ENCODE results near the gene DOP1B. TPM values are rescaled to one million over a fixed set of nuclear protein-coding genes. Genes with fewer than 3 reads are reported as not detected.
"Not testable (repeated sequence)": the region's sequence is repeated elsewhere in the genome, so short reads cannot be mapped to it uniquely, and the experiment has no call there.

DOP1B gene
- total RNA-seq, 1 donor from 2014 or later, result 24.6 TPM

DNA sequence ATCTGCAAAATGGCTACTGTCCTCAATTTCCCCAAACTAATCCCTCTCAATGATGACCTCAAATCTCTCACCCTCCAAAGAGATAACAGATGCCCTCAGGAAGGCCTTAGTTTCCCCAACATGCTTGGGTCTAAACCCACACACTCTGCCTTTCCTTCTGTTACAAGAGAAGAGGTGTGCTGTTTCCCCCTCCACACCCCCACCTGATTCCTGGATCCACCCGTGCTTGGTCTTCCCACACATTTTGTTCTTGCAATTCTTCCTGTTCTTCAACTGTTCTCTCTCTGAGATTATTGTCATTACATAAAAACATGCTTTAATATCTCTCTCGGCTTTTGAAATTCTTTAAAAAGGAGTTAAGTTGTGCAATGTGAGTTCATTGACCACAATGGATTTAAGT is 27.4 kb upstream of the DOP1B start:
- Histone ChIP-seq H3K27me3 (ENCODE audit: low read depth) (no peaks in the 10 kb centered on the region), H3K27ac (no peak overlapping the region), H3K4me3 (no peak overlapping the region), H3K4me1 (peaks cover 12% of the 10 kb centered on the region), H3K36me3 (no peaks in the 10 kb centered on the region), H3K9me3 (no peaks in the 10 kb centered on the region)
- ATAC-seq (no peak), DNase-seq (no peak)
- TF ChIP-seq, protein P1, sequence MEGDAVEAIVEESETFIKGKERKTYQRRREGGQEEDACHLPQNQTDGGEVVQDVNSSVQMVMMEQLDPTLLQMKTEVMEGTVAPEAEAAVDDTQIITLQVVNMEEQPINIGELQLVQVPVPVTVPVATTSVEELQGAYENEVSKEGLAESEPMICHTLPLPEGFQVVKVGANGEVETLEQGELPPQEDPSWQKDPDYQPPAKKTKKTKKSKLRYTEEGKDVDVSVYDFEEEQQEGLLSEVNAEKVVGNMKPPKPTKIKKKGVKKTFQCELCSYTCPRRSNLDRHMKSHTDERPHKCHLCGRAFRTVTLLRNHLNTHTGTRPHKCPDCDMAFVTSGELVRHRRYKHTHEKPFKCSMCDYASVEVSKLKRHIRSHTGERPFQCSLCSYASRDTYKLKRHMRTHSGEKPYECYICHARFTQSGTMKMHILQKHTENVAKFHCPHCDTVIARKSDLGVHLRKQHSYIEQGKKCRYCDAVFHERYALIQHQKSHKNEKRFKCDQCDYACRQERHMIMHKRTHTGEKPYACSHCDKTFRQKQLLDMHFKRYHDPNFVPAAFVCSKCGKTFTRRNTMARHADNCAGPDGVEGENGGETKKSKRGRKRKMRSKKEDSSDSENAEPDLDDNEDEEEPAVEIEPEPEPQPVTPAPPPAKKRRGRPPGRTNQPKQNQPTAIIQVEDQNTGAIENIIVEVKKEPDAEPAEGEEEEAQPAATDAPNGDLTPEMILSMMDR (IDR thresholded peaks at IDR 0.05), result no peak
- intact Hi-C loops (cut with DNase I), result no loop called here

GRCh38 chr21:36130414-36130762 is 26.2 kb upstream of the DOP1B start:
- H3K27ac ChIP-seq; DNase-seq; intact Hi-C loops (cut with DNase I); ATAC-seq; H3K36me3 ChIP-seq; H3K9me3 ChIP-seq; H3K27me3 ChIP-seq (ENCODE audit: low read depth): not testable (repeated sequence)
- Histone ChIP-seq H3K4me3 (peak overlapping the region; percentile 52), H3K4me1 (peaks cover 24% of the 10 kb centered on the region)

- DNase-seq; H3K4me3 ChIP-seq; ATAC-seq; H3K36me3 ChIP-seq; H3K9me3 ChIP-seq; H3K27me3 ChIP-seq (ENCODE audit: low read depth); H3K27ac ChIP-seq; intact Hi-C loops (cut with DNase I): not testable (repeated sequence)
- peaks cover 21% of the 10 kb centered on the region for H3K4me1 ChIP-seq
Observed at GRCh38 chr21:36130839-36131238, 25.8 kb upstream of the DOP1B start.

GRCh38 chr21:36132696-36133095 is 23.9 kb upstream of the DOP1B start:
- Histone ChIP-seq H3K4me1 (peaks cover 23% of the 10 kb centered on the region), H3K27ac (no peak overlapping the region), H3K36me3 (no peaks in the 10 kb centered on the region), H3K27me3 (ENCODE audit: low read depth) (no peaks in the 10 kb centered on the region), H3K9me3 (no peaks in the 10 kb centered on the region), H3K4me3 (no peak overlapping the region)
- TF ChIP-seq, protein P1 (IDR thresholded peaks at IDR 0.05), result no peak
- DNase-seq, result no peak
- intact Hi-C loops (cut with DNase I), result no loop called here
- ATAC-seq, result no peak

DNA sequence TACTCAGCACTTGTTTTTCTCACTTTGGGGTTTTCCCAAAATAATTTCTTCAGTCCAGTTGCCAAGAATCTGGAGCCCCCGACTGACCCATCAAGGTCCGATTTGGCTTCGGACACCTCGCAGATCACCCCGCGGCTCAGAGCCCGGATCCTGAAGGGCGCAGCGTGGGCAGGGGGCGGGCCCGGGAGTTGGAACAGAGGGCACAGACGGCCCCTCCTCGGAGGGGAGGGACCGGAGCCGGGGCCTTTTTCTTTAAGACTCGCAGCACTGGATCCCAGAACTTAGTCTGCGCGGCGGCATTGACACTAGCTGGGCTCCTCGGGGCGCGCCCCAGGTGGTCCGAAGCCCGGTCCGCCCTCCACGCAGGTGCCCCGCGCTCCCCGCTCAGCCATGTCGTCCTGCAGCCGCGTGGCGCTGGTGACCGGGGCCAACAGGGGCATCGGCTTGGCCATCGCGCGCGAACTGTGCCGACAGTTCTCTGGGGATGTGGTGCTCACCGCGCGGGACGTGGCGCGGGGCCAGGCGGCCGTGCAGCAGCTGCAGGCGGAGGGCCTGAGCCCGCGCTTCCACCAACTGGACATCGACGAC is 21.7 kb upstream of the DOP1B start, which contains the start of gene CBR3:
Gene CBR3, plus strand, starts transcription at position 277 of the 588 bp plus-strand sequence. Its CDS starts 114 bp downstream, at position 391.
- intact Hi-C loops (cut with DNase I), result no loop called here
- H3K27me3 ChIP-seq (ENCODE audit: low read depth), result no peaks in the 10 kb centered on the region
- H3K9me3 ChIP-seq, result no peaks in the 10 kb centered on the region
- H3K4me3 ChIP-seq, result peak within 1 kb of the TSS; percentile 72
- no peaks in the 10 kb centered on the region for H3K36me3 ChIP-seq
- peaks cover 23% of the 10 kb centered on the region for H3K4me1 ChIP-seq
- peak; percentile 63 for ATAC-seq
- DNase-seq, result peak; percentile 68
- peak within 1 kb of the TSS; percentile 86 for H3K27ac ChIP-seq
- TF ChIP-seq, protein P1 (IDR thresholded peaks at IDR 0.05), result no peak

DNA sequence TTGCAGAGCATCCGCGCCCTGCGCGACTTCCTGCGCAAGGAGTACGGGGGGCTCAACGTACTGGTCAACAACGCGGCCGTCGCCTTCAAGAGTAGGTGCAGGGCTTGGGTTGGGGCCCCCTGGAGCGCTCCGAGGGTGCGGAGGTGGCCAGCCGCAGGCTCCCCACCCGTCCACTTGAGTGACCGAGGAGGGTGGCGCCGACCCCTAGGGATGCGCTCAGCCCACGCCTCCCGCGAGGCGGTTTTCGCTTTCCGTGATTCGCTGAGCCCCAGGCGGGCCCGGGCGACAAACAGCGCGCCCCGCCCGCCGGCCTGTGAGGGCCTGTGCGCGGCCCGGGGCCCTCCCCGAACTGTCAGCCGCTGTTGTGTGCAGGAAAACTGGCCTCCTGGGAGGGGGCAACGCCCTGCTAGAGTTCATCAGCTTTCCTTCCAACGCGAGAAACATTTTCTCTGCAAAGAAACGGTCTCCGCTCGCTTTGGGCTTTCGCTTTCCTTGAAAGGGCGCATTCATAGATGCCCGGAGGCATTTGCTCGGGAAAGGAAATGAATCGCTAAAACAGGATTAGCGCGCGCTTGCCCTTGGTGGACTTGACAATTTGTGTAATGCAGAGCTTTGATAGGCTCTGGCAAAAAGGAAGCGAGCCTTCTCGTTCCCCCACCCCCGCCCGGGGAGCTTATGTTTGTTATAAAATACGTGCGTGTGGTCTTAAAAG is 21.1 kb upstream of the DOP1B start:
- intact Hi-C loops (cut with DNase I), result no loop called here
- Histone ChIP-seq H3K27me3 (ENCODE audit: low read depth) (no peaks in the 10 kb centered on the region), H3K4me1 (peaks cover 23% of the 10 kb centered on the region), H3K9me3 (no peaks in the 10 kb centered on the region), H3K4me3 (peak overlapping the region; percentile 72), H3K27ac (peak overlapping the region; percentile 86), H3K36me3 (no peaks in the 10 kb centered on the region)
- TF ChIP-seq, protein P1 (IDR thresholded peaks at IDR 0.05), result no peak
- DNase-seq (peak; percentile 71), ATAC-seq (peak; percentile 85 to 87)

GRCh38 chr21:36139791-36140190 is 16.8 kb upstream of the DOP1B start:
- H3K4me3 ChIP-seq; H3K27ac ChIP-seq; H3K9me3 ChIP-seq; DNase-seq; H3K27me3 ChIP-seq (ENCODE audit: low read depth); intact Hi-C loops (cut with DNase I); H3K36me3 ChIP-seq; ATAC-seq: not testable (repeated sequence)
- H3K4me1 ChIP-seq, result peaks cover 15% of the 10 kb centered on the region

Measured in lower lobe of right lung (tissue), 2 donors.